Ishikawa (cell line): ENCODE results near the gene XIRP2.

Experiments used
- YY1 ChIP-seq: IDR thresholded peaks from 2 replicates; pipeline ENCODE4 v1.6.1; 2012; ENCODE audit warnings: low read depth
- TF ChIP-seq, protein P1 (sequence below): IDR thresholded peaks from 2 replicates; pipeline ENCODE4 v1.6.1; 2012; ENCODE audit warnings: low read depth, mild to moderate bottlenecking

DNA sequence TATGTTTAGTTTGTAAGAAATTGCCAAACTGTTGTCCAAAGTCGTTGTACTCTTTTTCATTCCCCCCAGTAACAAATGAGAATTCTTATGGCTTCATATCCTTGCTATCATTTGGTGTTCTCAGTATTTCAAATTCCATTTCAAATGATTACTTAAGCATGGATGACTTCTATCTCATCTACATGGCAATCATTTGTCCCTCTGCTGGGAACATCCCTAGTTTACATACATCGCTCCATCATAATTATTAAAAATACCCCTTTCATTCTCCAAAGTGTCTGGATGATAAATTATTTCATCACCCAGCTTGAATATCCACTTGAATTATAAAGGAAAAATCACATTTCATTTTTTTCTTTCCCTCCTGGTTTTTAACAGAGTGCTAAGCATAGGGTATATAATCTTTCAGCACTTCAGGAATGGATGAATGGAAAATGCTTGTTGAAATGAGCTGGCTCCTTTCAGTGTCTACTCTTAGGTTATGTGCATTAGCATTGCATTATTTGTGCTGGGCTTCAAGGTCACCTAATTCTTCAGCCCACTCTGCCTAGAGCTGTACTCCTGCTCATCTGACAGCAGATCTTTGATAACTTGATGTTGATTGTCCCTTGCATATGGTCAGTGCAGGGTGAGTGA lies 33.1 kb downstream of the XIRP2 start:
- no peak for TF ChIP-seq YY1
- TF ChIP-seq, protein P1, sequence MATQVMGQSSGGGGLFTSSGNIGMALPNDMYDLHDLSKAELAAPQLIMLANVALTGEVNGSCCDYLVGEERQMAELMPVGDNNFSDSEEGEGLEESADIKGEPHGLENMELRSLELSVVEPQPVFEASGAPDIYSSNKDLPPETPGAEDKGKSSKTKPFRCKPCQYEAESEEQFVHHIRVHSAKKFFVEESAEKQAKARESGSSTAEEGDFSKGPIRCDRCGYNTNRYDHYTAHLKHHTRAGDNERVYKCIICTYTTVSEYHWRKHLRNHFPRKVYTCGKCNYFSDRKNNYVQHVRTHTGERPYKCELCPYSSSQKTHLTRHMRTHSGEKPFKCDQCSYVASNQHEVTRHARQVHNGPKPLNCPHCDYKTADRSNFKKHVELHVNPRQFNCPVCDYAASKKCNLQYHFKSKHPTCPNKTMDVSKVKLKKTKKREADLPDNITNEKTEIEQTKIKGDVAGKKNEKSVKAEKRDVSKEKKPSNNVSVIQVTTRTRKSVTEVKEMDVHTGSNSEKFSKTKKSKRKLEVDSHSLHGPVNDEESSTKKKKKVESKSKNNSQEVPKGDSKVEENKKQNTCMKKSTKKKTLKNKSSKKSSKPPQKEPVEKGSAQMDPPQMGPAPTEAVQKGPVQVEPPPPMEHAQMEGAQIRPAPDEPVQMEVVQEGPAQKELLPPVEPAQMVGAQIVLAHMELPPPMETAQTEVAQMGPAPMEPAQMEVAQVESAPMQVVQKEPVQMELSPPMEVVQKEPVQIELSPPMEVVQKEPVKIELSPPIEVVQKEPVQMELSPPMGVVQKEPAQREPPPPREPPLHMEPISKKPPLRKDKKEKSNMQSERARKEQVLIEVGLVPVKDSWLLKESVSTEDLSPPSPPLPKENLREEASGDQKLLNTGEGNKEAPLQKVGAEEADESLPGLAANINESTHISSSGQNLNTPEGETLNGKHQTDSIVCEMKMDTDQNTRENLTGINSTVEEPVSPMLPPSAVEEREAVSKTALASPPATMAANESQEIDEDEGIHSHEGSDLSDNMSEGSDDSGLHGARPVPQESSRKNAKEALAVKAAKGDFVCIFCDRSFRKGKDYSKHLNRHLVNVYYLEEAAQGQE: no peak
